Stimulated activated naive CD4-positive, alpha-beta T cell treated with Interleukin-2 at 50 U/mL for 16 hours (primary cell): ENCODE results near the gene FHOD3.

Experiments used
- DNase-seq: peaks from one replicate; lab custom pipeline; 2025; lab: John Stamatoyannopoulos, UW

FHOD3 gene

DNA sequence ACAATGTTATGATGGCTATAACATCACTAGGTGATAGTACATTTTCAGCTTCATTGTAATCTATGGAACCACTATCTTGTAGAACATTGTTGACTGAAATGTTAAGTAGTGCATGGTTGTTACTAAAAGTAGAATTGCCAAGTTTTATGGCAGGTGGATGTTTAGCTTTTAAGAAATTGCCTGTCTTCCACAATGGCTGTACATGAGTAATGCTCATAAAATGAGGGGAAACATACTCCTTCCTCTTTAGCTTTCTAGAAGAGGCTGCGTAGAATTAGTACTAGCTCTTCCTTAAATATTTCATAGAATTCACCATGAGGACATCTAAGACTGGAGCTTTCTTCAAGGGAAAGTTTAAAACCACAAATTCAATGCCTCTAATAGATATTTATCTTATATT lies 370.3 kb downstream of the FHOD3 start:
- no peak for DNase-seq

DNA sequence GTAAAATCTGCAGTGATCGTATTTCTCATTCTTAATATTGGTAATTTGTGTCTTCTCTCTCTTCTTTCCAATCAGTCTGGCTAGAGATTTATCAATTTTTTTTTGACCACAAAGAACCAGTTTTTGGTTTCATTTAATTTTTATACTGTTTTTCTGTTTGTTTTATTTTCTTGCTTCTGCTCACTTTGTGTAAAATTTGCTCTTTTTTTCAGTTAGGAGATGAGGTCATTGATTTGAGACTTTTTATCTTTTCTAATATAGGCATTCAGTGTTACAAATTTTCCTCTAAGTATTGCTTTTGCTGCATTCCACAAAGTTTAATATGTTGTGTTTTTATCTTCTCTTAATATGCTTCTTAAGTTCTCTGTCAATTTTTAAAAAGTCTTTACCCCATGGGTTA lies 370.8 kb downstream of the FHOD3 start:
- DNase-seq: no peak

DNA sequence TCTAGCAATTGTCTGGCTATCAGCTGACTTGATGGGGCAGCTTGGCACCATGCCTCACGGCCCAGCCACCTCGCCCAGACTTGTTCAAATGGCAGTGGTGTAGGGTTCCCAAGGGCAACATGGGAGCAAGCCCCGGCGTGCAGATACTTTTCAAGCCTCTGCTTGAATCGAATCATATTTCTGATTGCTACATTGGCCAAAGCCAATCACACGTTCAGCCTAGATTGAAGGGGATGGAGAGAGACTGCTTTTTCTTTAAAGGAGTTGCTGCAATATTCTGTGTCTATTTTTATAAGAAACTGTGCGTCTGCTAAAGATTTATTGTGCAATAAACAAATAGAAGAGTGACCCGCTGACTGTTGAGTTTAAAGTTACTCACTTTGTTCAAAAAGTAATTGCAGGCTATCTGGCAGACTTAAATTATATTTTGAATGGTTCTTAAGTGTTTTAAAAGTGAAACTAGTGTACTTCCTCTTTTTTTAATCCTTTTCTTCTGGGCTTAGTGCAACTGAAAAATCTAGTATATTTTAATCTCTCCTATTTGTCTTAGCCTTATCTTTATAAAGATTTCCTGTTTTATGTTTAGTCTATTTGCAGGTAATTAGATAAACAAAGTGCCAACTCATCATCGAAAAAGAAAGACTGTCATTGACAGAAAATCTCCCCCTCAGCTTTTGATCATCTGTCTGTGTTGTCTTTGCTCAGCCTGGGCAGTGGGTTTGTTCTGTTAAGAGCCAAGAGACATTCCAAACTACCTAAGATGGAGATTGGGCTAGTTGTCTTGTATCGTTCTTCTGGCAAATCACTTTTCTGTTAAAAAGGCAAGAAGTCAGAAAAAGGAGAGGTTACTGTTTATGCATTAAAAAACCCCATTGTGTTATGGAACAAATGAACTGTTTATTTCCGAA lies 375.2 kb downstream of the FHOD3 start:
- DNase-seq: no peak

DNA sequence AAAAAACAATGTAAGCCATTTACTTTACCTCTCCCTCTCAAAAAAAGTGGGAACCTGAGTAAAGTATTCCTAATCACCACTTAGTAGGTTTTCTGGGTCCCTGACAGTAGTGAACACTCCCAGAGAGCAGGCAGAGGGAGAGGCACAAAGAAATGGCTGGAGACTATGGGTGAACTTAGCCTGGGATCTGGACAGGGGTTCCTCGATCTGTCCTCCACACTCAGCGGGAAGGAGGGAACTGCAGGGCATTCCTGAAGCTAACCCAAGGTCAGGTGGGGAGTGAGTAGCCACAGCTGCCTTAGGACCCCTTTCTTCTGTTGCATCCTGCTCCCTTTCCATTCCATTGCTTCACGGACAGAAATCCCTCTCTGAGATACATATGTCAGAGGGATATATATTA lies 375.9 kb downstream of the FHOD3 start:
- DNase-seq: no peak

DNA sequence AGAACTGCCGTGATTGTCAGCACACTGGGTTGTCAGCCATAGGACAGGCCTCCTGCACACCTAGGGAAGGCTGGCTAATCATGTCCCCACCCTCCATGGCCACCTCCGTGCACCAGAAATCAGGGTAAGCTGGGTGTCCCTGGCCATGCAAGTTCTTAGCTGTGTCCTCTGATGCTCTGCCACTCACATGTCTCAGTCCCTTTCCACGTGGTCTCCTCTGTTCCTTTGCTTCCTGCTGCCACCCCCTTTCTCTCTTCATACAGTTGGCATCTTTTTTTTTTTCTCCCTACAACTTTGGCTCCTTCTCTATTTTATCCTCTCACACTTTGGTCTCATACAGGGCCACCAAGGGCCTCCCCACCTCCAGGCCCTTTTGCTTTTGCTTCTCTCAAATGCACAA lies 377.6 kb downstream of the FHOD3 start:
- no peak for DNase-seq

DNA sequence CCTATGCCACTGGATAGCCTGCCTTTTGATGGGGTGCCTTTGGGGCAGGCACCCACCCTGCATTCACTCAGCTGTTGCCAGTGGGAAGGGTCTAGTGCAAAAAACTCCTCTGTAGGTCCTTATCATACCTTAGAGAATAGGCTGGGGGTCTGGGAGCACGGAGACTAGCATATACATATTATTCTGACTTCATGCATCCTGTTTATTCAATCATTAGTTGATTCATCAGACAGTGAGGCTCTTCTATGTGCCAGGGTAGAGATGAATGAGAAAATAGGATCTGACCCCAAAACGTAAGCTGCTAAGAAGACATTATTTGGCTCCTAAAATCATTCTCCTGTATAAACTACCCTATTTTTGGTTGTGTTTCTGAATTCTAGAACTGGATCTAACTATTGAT lies 378.0 kb downstream of the FHOD3 start:
- no peak for DNase-seq

DNA sequence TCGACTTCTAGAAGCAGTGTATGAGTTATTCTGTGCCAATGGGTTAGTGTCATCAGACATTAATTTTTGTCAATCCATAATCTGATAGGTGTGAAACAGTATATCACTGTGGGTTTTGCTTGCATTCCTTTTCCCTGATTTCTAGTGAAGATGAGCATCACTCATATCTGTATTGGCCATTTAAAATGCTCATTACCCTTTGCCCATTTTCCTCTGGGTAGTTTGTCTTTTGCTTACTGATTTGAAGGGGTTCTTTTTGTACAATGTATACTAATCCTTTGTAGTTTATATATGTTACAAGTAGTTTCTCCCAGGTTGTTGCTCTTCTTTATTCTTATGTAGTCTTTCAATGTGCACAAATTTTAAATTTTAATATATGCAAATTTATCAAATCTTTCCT lies 379.1 kb downstream of the FHOD3 start:
- DNase-seq: no peak

DNA sequence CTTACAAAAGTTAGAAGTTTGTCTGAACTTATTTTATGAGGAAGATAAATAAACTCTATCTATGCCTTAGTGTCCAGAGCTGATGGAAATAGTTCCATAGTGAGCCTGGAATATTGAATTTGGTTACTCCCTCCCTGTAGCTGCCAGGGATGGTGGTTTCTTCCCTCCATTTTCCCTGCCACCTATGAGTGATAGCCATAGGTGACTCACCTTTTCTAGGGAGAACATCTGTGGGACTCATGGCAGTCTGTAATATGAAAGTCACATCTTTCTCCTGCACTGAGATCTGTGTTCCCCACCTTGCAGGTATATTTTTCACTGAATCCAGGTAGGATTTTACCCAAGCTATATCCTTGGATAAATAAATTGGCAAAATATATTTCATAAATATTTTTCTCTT lies 382.5 kb downstream of the FHOD3 start:
- no peak for DNase-seq

DNA sequence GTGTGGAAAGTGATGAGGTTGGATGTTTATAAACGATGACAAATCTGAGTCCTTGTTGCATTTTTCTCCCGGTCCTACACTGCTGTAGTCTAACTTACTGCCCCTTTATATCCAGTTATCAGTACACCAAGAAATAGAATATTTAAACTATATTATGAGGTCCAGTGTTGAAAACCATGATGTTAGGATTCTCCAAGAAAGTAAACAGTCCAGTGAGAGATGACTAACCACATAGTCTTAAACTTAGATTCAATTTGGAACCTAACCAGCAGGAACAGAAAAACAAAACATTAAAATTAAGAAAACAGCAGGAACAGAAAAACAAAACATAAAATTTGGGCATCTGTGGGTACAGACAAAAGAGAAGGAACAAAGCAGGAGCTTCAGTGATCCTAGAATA lies 388.1 kb downstream of the FHOD3 start:
- no peak for DNase-seq

DNA sequence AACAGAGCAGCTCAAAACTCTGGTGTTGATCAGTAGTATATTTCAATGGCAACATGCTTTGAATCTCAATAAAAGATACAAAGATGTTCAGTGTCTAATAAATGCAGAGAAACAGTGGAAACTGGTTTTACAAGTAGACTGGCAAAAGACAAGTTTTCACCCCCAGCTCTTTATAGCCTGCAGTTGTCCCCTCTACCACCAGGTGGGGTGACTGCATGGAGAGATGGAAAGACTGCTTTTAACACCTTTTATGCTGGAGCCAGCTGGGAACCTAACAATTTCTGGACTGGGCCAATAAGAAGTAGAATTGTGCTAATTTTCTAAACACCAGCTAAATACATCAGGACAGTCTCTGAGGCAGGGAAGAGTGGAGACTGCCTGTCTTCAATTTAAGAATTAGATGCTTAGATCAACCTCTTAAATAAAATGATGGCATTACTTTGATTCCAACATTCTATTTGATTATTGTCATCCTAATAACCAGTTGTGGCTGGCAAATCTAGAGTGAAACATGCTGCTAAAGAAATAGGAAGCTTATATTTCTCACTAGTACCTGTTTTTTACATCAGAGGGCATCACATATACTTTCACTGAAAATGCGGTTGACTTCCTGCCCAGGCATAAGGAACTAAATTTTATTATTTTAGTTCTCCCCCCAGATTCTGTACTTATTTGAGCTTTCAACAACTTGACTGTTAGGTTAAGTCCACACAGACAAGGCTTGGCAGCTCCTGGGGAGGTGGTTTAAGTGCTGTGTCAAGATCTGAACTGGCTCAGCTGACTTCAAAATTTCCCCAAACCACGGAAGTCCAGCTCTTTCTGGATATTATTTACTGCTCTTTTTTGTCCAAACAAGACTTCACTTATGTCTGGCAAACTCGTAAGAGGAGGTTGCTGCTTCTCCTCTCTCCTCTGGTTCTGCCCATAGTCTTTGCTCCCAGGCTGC lies 390.8 kb downstream of the FHOD3 start:
- no peak for DNase-seq

DNA sequence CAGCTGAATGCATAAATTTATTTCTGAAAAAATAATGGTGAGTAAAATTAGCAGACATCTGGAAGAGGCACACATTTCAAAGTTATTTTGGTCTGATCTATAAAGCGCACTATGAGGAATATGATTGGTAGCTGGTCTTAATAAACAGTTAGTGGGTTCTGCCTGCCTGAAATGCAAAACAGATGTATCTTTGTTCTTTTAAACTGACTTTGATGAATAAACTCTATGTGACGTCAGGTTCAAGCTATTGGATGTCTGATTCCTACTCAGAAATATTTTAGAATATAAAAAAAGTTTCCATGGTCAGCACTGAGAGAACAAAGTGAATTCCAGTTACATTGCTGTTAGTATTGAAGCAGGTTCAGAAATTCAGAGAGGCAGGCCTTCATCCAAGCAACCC lies 394.9 kb downstream of the FHOD3 start:
- no peak for DNase-seq

DNA sequence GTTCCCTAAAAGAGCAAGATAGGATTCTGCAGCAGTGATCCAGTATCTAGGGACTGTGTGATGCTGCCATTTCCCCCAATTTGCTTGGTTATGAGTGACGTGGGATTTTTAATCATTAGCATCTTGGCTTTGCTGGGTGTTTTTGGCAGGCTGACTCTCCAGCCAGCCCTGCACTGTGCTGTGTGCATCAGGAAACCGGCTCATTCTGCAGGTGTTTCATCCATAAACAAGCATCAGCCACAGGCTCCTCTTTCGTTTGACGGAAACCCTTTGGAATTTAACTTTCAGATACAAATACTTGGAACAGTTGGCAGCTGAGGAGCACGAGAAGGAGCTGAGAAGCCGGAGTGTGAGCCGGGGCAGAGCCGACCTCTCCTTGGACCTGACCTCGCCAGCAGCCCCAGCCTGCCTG lies 395.4 kb downstream of the FHOD3 start:
- DNase-seq: no peak

DNA sequence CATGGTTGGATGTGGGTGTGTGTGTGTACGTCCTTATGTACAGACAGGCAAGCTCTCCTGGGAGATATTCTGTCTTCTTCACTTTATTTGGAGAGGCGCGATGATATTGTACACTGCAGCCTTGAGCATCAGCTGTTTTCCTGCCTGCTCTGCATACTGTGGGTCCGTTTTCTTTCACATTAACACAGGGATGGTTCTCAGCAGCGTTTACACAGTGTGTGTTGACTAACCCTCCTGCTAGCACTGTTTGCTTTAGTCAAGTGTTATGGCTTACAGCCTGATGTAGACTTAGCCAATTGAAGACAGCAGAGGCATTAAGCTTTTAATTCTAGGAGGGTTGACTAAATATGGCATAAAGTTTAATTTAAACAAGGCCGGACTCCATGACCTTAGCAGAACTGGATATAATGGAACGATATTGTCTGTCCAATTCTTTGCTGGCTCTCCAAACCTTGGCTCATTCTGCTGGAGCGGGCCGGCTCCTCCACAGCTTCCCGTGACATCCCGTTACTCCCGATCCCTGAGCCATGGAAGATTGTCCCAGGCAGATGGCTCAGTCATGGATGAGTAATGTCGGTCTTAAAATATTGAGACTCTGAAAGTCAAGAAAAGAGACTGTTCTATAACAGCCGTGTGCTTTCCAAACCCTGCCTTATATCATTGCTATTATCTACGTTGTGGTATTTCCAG lies 396.6 kb downstream of the FHOD3 start:
- DNase-seq: no peak

DNA sequence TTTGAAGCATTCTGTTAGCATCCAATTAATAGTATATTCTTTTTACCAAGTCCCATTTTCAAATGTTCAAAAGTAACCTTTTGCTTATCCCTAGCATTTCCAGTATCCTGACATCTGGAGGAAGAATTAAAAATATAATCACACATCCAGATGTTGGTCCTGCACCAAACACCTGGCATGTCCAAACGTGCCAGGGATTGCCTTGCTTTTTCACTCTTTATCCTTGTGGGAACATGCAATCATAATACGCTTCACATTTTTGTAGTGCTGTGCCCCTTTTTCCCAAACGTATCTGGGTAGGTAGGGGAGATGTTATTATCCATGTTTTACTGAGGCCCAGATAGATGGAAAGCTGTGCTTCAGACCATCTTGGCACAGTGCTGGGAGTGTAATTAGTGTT lies 398.3 kb downstream of the FHOD3 start:
- no peak for DNase-seq

DNA sequence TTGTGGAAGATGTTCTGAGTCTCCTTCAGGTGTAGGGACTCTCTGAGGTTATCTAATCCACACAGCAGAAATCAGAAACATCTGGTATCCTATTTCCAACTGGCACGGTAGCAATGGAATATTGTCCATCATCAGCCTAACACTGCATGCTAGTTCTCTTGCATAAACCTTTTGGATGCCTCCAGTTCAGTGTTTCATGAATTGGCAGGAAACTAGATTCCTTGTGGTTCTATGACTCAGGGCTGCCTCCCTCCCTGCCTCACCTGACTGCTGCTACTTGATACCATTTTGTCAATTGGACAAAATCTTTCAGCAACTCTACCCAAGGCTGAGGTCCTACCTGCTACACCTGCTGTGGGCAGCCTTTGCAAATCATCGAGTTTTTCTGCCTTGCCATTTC lies 400.4 kb downstream of the FHOD3 start:
- DNase-seq: no peak

DNA sequence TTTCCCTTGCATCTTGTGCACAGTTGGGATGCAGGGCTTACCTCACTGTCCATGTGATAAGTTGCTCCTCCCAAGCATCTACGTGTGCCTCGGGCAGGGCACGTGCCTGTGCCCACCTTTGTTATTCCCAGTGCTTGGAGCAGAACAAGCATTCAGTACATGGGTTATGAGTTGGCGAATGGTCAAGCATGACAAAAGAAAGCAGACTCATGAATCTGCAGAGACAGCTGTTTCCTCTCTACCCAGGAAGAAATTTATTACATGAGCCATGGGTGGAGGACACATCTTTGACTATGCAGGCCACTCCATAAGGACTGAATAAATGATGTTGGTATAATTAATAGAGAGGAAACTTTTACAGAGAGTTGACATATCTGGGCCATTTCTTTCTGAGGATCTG lies 403.4 kb downstream of the FHOD3 start:
- DNase-seq: no peak

DNA sequence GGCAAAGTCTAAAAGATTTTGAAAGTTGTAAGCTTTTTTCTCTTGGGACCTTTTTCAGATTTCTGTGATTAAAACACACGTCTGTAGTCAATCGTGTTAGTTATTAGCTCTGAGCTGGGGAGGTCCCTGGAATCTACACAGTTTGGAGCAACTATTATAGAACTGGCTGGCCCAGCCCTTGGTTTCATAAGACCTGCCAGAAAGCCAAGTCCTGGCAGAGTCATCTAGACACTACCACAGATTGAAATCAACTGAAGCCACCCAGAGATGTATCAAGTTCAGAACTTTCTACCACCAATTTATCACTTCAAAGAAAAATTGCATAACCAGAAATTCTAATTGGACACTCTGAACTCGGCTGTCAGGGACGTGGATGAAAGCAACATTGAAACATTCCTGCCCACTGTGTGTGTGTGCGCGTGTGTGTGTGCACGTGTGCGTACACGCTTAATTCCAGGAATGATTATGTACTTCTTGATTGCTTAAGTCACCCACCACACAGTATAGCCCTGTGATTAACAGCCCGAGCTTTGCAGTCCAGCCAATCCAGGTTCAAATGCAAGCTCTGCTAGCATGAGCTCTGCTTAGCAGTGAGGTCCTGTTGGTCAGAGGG lies 405.0 kb downstream of the FHOD3 start:
- DNase-seq: no peak

DNA sequence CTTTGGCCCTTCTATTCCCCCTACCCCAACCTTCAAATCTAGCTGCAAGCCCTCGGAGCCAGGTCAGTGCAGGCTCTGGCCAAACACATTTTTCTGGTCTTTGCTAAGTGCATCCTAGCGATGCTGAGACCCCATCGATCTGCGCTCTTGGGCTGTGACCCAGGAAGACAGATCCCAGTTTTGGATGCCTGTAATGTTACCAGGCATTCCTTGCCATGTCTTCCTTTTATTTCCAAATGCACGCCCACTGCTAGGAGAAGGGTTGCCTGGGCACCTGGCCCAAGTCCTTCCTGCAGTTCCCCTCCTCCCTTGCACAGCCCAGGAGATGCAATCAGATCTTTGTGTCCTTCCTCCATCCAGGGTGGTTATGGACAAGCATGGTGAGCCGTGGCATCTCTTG lies 406.6 kb downstream of the FHOD3 start:
- DNase-seq: no peak

DNA sequence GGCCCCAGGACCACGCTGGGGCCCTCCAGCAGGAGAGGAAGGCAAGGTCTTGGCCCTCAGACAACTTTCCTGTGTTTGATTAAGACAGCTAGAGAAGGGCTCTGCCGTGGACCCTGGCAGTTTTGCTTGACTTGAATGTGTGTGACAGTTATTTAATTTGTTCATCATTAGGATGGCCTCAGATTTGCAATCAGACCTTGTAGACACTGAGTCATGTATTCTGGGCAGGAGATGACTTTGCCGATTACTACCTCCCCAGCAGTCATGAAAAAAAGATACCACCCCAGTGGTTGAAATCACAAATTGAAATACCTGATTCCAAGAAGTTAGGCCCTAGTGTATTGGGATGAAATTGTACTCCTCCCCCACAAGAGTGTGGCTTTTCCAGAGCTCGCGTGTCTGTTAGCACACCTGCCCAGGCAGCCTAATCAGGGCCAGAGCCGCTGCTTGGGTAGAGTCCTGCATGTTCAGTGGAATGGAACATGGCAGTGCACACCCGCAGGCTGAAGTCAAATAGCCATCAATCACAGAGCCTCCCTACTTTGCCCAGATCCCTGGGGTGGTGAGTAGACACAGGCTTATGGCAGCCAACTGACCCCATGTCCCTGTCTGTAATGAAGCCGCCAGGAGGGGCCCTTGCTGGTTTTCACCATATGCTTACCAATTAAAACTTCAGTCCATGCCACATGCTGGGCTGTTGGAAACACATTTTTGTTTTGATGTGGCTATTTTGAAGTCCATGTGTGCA lies 408.8 kb downstream of the FHOD3 start:
- DNase-seq: no peak

DNA sequence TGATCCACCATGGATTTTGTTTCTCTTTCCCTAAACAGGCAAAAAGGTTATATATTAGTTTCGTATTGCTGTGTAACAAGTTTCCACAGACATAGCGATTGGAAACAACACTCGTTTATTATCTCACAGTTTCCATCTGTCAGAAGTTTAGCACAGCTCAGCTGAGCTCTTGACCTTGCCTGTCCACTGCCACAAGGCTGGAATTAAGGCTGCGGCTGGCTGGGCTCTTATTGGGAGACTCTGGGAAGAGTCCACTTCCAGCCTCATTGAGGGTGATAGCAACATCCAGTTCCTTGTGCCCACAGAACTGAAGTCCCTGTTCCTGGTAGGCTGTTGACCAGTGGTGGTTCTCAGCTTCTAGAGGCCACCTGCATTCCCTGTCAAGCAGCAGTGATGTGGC lies 410.9 kb downstream of the FHOD3 start:
- DNase-seq: no peak

DNA sequence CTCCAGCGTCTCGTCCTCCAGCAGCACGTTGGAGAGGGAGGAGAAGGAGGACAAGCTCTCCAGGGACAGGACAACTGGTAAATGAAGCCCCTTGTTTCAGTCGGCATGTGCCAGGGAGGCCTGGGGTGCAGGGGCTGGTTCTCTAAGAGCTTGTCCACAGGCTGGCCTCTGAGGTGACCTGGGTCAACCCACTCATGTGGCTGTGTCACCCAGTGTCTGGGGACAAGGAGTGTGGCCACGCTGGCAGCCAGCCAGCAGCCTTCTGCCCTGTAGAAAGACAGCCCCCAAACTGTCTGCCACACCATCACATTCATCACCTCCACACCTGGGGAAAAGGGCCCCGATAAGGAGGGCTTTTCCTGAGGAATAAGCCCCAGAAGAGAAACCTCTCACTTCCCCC lies 411.8 kb downstream of the FHOD3 start:
- DNase-seq: no peak
